GM21381 (cell line): ENCODE measurements around the gene PALD1.

Experiments used
- ATAC-seq: cut with Tn5 transposase; IDR thresholded peaks from one replicate; pipeline ENCODE4 v1.9.1; 2021; ENCODE audit warnings: mild to moderate bottlenecking, moderate library complexity; ENCODE audit not compliant: unreplicated experiment

PALD1 gene

DNA sequence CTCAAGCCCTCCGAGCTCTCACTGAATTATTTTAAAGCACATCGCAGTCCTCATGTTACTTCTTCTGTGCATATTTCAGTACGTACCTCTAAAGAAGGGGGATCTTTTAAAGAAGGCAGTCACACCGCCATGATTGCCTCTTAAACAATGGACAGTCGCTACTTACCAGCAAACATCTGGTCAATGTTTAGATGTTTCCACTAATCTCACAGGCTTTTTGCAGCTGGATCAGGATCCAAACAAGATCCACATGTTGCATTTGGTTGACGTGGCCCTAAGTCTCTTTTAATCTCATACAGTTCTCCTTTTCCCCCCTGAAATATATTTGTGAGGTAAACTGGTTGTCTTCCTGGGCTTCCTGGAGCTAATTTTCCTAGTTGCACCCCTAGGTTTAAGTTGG, 74.0 kb downstream of the PALD1 start:
- ATAC-seq = no peak

DNA sequence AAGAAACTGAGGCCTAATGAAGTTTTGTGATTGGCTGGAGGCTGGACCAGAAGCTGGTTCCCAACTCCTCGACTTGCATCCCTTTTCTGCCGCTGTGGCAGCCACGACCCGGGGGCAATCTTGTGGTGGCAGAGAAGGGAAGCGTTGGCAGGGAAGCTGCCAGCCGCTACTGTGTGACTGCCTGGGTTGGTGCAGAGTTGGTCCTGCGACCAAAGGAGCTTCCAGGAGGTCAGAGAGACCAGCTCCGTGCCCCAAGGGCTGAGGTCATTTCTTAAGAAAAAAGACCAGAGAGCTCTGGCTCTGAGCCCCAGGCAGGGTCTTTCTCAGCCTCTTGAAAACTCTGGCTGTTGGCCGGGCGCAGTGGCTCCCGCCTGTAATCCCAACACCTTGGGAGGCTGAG, 76.8 kb downstream of the PALD1 start:
- no peak for ATAC-seq

DNA sequence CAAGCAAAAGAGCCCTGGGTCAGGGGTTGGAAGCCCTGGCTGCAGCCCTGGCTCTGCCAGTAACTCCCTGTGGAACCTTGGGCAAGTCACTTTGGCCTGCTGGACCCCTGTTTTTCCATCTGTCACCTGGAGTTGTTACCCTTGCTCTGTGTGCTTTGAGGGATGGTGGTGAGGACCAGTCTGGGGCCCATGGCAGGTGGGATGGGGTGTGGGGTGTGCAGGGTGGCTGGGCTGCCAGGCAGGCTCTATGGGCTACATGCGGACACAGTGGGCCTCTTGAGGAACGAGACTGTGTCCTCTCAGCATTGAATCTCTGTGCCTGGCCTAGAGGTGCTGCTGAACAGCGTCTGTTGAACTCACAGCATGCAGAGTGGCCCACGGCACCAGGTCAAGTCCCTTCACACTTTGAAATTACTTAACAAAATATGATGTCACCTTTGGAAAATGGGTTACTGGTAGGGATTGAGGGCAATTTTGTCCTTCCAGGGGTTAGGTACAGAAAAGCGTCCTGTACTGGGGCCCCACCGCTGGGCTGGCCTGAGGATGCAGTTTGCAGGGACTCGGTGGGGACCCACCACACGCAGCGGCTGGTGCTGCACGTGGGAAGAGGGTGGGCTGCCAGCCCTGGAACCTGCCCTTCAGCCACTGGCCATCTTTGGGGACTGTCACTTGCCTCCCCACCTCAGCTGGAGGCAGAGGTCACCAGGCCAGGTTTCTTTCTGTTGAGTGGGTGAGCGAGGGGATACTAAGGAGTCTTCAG, 78.7 kb downstream of the PALD1 start:
- no peak for ATAC-seq

DNA sequence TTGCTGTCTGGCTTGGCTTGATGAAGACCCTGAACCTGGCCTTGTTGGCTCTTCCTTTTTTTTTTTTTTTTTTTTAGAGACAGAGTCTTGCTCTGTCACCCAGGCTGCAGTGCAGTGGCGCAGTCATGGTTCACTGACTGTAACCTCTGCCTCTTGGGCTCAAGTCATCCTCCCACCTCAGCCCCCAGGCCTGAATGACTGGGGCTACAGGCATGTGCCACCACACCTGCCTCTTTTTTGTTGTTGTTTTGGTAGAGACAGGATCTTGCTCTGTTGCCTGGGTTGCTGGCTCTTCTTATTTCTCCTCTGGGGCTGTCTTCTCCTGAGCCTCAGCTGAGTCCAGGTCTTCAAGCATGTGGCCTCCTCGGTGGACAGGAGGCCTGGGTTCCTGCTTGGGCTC, 79.3 kb downstream of the PALD1 start:
- ATAC-seq = no peak

DNA sequence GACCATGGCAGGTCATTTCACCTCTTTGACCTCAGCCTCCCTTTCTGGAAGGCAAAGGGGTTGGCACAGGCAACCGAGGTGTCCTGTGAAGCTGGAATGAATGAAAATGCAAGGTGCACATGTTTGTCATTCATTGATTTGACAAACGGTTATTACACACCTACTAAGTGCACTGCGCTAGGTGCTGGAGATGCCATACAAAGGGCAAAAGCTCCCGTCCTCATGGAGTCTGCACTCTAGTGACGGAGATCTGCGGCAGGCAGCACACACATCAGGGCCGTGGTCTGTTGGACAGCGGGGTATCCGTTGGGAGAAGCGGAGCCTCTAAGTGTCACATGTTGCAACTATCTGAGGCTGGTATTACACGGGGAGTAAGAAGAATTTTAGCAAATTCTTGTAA, 79.7 kb downstream of the PALD1 start:
- no peak for ATAC-seq

DNA sequence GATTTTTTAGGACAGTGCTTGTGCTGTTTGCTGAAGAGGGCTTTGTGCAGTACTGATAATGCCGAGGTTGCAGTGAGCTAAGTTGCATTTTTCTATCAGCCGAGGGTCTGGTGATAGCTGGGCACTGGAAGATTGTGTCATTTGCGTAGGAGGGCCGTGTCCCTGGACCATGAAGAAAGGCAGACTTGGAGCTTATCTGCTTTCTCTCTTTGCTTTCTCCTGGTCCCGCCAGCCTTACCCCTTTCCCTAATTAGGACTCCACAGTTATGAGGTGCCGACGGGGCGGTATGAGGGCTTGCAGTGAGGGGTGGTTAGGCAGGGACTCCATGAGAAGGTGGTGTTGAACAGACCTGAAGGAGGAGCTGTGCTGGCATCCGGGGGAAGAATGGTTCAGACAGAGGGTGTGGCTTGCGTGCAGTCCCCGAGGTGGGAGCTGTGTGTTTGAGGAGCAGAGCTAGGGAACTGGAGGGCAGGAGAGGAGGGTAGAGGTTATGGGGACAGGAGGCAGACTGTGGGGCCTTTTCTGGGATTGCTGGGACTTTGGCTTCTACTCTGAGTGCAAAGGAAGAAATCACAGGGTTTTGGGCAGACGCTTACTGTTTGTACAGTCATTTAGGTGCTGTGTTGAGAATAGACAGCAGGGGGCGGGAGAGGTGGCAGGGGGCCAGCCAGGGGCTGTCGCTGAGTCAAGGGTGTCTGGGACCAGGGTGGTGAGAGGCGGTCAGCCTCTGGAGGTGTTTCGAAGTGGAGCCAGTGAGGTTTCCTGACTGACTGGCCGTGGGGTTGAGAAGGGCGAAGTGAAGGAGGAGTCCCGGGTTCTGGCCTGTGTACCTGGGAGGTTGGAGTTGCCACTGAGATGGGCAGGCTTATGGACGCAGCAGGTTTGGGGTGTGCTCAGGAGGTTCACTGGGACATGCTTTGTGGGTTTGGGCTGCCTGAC, 80.6 kb downstream of the PALD1 start:
- peak; percentile 76 for ATAC-seq

DNA sequence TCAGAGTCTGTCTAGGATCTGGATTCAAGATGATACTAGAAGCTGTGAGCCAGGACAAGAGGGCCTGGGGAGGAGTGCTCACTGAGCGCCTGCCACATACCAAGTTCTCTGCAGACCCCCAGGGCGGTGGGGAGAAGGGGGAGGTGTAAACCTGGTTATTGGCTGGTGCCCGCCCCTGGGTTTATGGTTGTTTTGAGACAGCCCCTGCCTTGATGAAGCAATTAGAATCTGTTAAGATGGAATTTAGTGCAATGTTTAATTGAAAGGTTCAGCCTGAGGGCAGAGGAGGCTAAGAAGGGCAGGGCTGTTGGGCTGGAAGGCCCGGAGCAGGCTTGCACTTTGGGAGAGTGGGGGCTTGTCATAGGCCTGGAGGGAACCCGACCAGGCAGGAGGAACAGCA, 81.3 kb downstream of the PALD1 start:
- no peak for ATAC-seq

DNA sequence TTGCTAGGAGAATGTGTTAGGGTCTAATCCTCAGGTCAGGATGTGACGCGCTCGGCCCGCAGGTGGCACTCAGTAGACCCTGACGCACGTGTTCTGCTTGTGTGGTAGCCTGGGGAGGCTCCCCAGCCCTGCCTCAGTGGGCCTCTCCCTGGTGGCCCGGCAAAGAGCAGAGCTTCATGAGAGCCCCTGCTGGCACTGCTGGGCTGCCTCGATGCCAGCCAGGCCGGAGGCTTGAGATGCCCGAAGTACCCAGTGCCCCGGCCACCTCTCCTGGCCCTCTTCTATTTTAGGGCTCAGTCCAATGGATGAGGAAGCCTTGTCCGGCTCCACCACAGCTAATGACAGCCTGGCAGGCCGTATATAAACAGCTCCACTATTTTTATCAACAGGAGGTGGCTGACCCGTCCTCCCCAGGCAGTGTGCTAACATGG, 82.0 kb downstream of the PALD1 start:
- ATAC-seq = no peak

DNA sequence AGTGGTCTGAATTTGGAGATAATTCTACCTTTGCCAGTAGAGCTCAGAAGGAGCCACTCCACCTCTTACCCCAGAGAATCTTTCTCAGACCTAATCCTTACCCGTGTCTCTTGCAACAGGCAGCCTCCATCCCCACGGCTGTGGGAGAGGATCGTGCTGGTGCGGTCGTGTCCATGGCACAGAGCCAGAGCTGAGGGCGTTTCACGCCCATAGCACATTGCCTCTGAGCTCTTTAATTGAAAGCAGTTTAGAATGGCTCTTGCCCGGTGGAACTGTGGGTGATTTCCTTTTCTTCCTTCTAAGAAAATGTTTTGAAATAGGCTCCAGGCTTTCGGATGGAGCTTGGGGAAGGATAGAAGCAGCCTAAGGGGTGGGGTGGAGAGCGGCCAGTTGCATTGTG, 82.5 kb downstream of the PALD1 start:
- ATAC-seq = no peak

DNA sequence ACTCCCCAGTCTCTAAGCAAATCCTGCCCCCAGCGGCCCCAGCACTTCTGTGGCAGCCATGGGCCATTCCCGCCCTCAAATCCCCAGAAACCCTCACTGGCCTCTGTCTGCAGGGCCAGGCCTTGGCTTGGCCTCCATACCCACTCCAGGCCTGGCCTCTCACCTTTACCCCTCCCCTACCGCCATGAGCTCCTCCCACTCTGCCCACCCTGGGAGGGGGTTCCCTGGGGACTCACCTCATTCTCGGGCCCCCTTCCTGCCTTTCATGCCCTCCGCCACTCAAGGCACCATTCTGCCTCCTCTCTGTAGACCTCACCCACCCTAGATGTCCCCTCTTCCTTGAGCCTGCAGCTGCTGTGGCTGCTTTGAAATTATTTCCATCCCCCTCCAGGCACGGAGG, 83.0 kb downstream of the PALD1 start:
- ATAC-seq = no peak

DNA sequence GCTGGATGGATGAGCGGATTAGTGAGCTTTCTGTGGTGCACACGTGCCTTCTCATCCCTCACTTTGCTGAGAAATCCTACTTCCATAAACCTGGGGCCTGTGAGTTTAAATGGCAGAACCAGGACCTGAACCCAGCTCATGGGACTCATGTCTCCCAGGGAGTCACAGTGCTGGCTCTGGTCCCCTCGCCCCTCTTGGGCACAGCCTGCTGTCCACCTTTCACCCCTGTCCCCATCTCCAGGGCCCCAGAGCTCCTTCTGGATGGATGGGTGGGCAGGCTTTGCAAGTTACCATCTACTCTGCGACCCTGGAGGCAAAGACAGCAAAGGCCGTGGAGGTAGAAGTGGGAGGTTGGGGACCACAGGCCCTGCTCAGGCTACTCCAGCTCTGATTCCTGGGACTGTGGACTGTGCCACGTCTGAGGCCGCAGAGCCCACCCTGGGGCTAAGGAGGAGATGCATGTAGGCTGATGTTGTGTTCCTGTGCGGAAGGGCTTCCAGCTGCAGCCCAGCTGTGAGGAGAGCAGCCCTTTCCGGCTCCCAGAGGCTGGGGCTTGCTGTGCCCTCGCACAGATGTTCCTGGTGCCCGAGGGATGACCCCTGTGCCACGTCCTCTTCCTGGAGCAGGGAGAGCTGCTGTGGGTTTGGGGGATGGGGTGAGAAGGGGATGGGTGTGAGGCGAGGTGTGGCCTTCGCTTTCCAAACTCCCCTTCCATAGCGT, 83.6 kb downstream of the PALD1 start:
- ATAC-seq = no peak

DNA sequence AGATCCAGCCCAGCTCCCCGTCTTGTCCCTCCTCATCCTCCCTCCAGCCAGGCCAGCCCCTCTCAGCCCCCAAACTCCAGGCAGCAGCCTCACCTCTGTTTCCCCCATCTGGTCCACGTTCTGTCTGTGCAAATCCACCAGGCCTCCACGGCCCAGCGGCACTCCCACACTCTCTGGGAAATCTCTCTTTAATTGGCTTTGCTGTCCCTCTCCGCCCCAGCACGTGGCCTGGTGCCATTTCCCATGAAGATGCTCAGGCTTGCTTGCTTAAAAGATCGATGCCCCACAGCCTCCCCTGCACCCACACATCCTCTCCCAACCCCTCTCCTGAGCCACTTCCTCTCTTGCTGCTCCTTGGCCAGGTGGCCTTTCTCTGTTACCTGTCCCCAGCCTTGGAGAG, 84.7 kb downstream of the PALD1 start:
- ATAC-seq = no peak

DNA sequence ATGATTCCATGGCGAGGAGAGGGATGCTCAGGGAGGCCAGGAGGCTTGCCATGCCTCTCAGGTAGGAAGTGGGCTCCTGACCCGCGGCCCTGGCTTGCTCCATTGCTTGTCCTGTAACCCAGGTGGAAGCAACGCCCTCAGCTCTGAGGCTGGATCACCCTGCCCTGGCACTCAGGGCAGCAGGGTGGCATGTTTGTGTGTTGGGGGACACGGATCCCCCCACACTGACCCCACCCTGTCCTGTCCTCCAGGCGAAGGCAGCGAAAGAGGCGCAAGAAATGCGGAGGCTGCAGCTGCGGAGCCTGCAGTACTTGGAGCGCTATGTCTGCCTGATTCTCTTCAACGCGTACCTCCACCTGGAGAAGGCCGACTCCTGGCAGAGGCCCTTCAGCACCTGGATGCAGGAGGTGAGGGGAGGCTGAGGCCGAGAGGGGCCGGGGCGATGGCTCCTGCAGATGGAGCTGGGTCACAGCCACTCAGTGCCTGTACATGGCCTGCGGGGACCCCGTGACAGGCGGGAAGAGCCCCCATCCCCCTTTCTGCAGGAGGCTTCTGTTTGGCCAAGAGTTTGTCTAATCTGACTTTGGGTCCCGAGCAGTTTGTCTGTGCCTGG, 85.7 kb downstream of the PALD1 start:
- no peak for ATAC-seq

DNA sequence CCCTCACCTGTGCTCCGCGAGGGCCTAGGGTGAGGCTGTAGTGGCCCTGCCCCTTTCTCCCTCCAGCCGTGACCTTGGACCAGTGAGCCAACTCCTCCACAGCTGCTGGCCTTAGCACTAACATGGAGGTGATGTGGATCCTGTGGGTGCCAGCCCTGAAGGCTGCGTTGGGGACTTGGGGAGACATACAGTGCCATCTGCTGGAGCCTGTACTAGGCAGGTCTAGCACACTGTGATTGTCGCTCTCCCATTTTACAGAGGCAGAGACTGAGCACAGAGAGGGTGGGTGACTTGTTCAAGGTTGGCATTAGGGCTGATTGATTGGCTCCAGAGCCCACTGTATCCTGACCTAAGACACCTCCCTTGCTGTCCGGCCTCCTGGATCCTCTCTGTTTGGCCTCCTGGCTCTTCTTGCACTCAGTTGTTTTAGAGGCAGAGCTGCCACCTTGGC, 86.4 kb downstream of the PALD1 start:
- no peak for ATAC-seq

DNA sequence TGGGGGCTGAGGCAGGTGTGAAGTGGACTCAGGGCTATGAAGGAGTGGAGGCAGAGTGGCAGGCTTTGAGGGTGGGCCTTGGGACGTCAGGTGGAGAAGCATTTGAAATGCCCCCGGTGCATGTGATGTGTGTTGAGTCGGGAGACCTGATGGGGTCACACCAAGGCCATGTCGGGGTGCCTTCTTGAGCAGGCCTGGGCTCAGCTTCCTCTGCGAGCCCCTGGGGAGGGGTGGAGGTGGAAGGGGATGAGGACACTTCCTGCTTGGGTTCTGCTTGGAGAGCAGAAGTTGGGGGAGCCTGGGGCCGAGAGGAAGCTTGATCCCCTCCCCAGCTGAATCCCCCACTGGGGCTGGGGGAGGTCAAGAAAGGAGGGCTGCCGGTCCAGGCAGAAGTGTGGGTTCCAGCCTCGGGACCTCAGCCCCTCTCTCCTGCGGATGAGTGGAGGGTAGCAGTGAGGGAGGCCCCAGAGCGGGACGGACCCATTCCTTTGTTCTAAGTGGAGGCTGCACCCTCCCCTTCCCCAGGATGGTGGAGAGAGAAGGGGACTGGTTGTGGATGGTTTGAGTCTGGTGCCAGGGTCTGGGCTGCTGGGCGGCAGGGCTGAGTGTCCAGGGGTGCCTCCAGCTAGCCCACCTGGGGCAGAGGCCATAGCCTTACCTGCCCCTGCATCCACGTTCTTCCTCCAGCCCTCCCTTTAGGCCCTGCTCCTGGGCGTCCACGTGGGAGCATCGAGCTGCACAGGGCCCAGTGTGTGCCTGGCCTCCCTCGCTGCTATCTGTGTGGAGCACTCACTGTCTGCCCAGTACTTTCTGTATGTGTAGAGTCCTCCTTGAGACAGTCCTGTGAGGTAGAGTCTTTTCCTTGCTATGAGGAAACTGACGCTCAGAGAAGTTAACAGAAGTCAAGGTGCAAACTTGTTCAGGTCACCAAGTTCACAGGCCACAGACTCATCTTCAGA, 87.3 kb downstream of the PALD1 start:
- no peak for ATAC-seq

DNA sequence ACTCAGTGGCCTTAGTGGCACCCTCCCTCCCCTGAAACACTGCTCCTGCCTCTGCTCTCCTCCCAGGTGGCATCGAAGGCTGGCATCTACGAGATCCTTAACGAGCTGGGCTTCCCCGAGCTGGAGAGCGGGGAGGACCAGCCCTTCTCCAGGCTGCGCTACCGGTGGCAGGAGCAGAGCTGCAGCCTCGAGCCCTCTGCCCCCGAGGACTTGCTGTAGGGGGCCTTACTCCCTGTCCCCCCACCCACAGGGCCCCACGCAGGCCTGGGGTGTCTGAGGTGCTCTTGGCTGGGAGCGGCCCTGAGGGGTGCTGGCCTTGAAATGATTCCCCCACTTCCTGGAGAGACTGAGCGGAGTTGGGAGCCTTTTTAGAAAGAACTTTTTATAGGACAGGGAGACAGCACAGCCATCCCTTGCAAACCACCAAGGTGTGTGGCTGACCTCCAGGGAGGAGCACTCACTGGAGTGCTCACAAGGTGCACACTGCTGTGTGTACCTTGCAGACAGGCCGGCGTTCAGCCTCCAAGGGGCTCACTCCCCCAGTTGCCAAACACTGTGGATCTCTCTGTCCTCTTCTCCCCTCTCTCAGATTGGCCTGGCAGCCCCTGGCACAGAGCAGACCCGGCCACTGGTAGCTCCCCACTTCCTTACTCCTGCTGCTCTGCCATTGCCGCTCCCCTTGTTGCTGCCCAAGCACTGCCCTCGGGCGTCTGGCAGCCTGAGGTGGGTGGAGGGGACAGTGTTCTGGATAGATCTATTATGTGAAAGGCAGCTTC, 88.1 kb downstream of the PALD1 start:
- ATAC-seq = no peak

DNA sequence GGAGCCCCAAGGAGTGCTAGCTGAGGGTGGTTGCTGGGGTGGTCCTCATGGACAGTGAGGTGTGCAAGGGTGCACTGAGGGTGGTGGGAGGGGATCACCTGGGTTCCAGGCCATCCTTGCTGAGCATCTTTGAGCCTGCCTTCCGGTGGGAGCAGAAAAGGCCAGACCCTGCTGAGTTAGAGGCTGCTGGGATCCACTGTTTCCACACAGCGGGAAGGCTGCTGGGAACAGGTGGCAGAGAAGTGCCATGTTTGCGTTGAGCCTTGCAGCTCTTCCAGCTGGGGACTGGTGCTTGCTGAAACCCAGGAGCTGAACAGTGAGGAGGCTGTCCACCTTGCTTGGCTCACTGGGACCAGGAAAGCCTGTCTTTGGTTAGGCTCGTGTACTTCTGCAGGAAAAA, 89.0 kb downstream of the PALD1 start:
- no peak for ATAC-seq

DNA sequence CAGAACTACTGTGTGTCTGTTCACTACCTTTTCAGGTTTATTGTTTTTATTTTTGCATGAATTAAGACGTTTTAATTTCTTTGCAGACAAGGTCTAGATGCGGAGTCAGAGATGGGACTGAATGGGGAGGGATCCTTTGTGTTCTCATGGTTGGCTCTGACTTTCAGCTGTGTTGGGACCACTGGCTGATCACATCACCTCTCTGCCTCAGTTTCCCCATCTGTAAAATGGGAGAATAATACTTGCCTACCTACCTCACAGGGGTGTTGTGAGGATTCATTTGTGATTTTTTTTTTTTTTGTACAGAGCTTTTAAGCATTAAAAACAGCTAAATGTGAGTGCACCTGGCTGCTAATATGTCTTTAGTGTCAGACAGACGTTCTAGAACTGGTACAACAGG, 89.5 kb downstream of the PALD1 start:
- ATAC-seq = no peak
